HG03571 (cell line): ENCODE data around the gene STK17A.

Experiments used
- ATAC-seq: cut with Tn5 transposase; IDR thresholded peaks from one replicate; pipeline ENCODE4 v1.9.1; 2021; ENCODE audit not compliant: unreplicated experiment

Gene STK17A

GRCh38 chr7:43582503-43583423, at the start of gene STK17A:
Gene STK17A, plus strand, starts transcription at chr7:43583108. Its CDS starts 136 bp downstream, at chr7:43583244.
- peak; percentile 74 for ATAC-seq

- ATAC-seq = no peak
Observed at GRCh38 chr7:43533801-43534479, 49.0 kb upstream of the STK17A start.

- ATAC-seq = no peak
Observed at GRCh38 chr7:43535031-43535451, 47.9 kb upstream of the STK17A start.

- no peak for ATAC-seq
Observed at GRCh38 chr7:43535810-43536585, 46.9 kb upstream of the STK17A start.

GRCh38 chr7:43536773-43537172, 46.1 kb upstream of the STK17A start:
- ATAC-seq = no peak

- no peak for ATAC-seq
Observed at GRCh38 chr7:43537765-43538403, 45.0 kb upstream of the STK17A start.

GRCh38 chr7:43538404-43538771, 44.5 kb upstream of the STK17A start:
- no peak for ATAC-seq

- no peak for ATAC-seq
Observed at GRCh38 chr7:43540471-43540870, 42.4 kb upstream of the STK17A start.

- no peak for ATAC-seq
Observed at GRCh38 chr7:43542716-43543115, 40.2 kb upstream of the STK17A start.

- no peak for ATAC-seq
Observed at GRCh38 chr7:43546231-43546630, 36.7 kb upstream of the STK17A start.

- ATAC-seq = no peak
Observed at GRCh38 chr7:43550427-43550826, 32.5 kb upstream of the STK17A start.

- no peak for ATAC-seq
Observed at GRCh38 chr7:43552122-43552521, 30.8 kb upstream of the STK17A start.

GRCh38 chr7:43553999-43554398, 28.9 kb upstream of the STK17A start:
- ATAC-seq = no peak

GRCh38 chr7:43554423-43554822, 28.5 kb upstream of the STK17A start:
- ATAC-seq = no peak

- no peak for ATAC-seq
Observed at GRCh38 chr7:43557831-43558495, 24.9 kb upstream of the STK17A start.

- no peak for ATAC-seq
Observed at GRCh38 chr7:43559171-43559945, 23.6 kb upstream of the STK17A start.

- ATAC-seq = no peak
Observed at GRCh38 chr7:43559946-43560335, 23.0 kb upstream of the STK17A start.

GRCh38 chr7:43560742-43561330, 22.1 kb upstream of the STK17A start:
- ATAC-seq = no peak

- no peak for ATAC-seq
Observed at GRCh38 chr7:43562383-43562782, 20.5 kb upstream of the STK17A start.
